Right lobe of liver (tissue), 4 donors: ENCODE measurements around the gene SLC39A2.

Experiments
- POLR2A ChIP-seq: fragments of 450-650 bp; IDR thresholded peaks from one replicate; pipeline ENCODE4 v1.6.1; 2017; ENCODE audit warnings: antibody characterized with exemption, mild to moderate bottlenecking
- TF ChIP-seq, protein P1 (sequence below), 4 donors: fragments of 200-600 bp in 3 of 4; fragments of 450-650 bp in 1 of 4; IDR thresholded peaks; one replicate each; pipeline versions ENCODE4 v1.5.1 to v1.8.0; 2016 to 2022; ENCODE audit warnings: antibody characterized with exemption in 4 of 4, mild to moderate bottlenecking in 2 of 4
- donor health status: DM: no; HTN: no; CAD: no.
- donor health status: DM: no; HTN: no; CAD: no.
- donor health status: DM: no; HTN: yes; CAD: no.

DNA sequence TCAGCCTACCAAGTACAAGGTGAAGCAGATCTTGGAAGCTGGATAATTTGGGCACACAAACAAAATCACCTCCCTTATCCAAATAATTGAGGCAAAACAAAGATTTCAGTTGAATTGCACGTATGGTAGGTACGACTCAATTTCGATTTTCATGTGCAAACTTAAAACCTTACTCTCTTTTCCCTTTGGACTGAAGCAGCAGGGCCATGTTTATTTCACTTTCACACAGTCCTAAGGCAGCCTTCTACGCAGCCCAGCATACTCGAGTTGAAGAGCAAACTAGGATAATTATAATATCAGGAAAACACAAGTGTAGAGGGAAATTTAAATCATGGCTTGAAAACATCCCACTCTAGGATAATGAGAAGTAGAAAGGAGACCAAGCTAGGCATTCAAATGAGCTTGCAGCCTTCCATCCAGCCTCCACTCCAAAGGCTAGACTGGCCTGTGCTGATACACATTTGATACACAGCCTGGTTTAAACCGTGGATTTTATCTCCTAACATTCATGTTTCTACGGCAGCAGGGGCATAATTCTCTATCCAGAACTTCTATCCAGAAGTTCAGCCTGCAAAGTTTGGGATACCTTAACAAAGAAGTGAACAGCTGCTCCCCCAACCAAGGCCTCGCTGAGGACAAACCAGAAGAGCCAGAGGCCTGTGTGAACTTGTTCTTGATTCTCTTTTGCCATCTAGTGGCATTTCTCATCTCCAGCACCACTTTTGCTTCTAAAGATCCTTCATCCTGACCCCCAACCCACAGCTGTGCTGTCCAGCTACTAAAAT lies 40.7 kb downstream of the SLC39A2 start:
- TF ChIP-seq, protein P1, sequence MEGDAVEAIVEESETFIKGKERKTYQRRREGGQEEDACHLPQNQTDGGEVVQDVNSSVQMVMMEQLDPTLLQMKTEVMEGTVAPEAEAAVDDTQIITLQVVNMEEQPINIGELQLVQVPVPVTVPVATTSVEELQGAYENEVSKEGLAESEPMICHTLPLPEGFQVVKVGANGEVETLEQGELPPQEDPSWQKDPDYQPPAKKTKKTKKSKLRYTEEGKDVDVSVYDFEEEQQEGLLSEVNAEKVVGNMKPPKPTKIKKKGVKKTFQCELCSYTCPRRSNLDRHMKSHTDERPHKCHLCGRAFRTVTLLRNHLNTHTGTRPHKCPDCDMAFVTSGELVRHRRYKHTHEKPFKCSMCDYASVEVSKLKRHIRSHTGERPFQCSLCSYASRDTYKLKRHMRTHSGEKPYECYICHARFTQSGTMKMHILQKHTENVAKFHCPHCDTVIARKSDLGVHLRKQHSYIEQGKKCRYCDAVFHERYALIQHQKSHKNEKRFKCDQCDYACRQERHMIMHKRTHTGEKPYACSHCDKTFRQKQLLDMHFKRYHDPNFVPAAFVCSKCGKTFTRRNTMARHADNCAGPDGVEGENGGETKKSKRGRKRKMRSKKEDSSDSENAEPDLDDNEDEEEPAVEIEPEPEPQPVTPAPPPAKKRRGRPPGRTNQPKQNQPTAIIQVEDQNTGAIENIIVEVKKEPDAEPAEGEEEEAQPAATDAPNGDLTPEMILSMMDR (IDR thresholded peaks at IDR 0.05): peak; percentile 57 to 80 (median 70)
- no peak for TF ChIP-seq POLR2A
